NK-92 (cell line): Measurements from ENCODE around the gene STK24.
"Not testable (repeated sequence)": the region's sequence is repeated elsewhere in the genome, so short reads cannot be mapped to it uniquely, and the experiment has no call there.

Experiments
- DNase-seq: peaks from one replicate; lab custom pipeline; 2025; ENCODE audit not compliant: unreplicated experiment; lab: John Stamatoyannopoulos, UW

STK24 gene

GRCh38 chr13:98415326-98416070 is 161.4 kb downstream of the STK24 start:
- no peak for DNase-seq

GRCh38 chr13:98413796-98414195 is 163.1 kb downstream of the STK24 start:
- no peak for DNase-seq

- not testable (repeated sequence) for DNase-seq
These were observed 163.6 kb downstream of the STK24 start for GRCh38 chr13:98413278-98413677.

GRCh38 chr13:98411617-98412265 is 165.2 kb downstream of the STK24 start:
- no peak for DNase-seq

GRCh38 chr13:98411013-98411412 is 165.9 kb downstream of the STK24 start:
- DNase-seq: no peak

- no peak for DNase-seq
These were observed 166.3 kb downstream of the STK24 start for GRCh38 chr13:98410612-98411011.

- DNase-seq: no peak
These were observed 167.6 kb downstream of the STK24 start for GRCh38 chr13:98409281-98409680.

- DNase-seq: no peak
These were observed 169.3 kb downstream of the STK24 start for GRCh38 chr13:98407575-98407974.

GRCh38 chr13:98406971-98407370 is 169.9 kb downstream of the STK24 start:
- no peak for DNase-seq

GRCh38 chr13:98406427-98406826 is 170.5 kb downstream of the STK24 start:
- no peak for DNase-seq

GRCh38 chr13:98405690-98406344 is 171.1 kb downstream of the STK24 start:
- no peak for DNase-seq

- DNase-seq: no peak
These were observed 171.8 kb downstream of the STK24 start for GRCh38 chr13:98405107-98405571.

GRCh38 chr13:98403076-98403475 is 173.8 kb downstream of the STK24 start:
- no peak for DNase-seq

- no peak for DNase-seq
These were observed 175.0 kb downstream of the STK24 start for GRCh38 chr13:98401934-98402333.

- no peak for DNase-seq
These were observed 177.2 kb downstream of the STK24 start for GRCh38 chr13:98399756-98400155.

GRCh38 chr13:98398581-98398980 is 178.3 kb downstream of the STK24 start:
- DNase-seq: no peak

- no peak for DNase-seq
These were observed 179.0 kb downstream of the STK24 start for GRCh38 chr13:98397861-98398260.

GRCh38 chr13:98397221-98397620 is 179.7 kb downstream of the STK24 start:
- DNase-seq: no peak

GRCh38 chr13:98396071-98396710 is 180.7 kb downstream of the STK24 start:
- no peak for DNase-seq
